ENCODE data around the gene TRO. TPM values are rescaled to one million over a fixed set of nuclear protein-coding genes. Genes with fewer than 3 reads are reported as not detected.

TRO gene
- total RNA-seq, 1 donor from 2014 or later: 11.1 TPM

DNA sequence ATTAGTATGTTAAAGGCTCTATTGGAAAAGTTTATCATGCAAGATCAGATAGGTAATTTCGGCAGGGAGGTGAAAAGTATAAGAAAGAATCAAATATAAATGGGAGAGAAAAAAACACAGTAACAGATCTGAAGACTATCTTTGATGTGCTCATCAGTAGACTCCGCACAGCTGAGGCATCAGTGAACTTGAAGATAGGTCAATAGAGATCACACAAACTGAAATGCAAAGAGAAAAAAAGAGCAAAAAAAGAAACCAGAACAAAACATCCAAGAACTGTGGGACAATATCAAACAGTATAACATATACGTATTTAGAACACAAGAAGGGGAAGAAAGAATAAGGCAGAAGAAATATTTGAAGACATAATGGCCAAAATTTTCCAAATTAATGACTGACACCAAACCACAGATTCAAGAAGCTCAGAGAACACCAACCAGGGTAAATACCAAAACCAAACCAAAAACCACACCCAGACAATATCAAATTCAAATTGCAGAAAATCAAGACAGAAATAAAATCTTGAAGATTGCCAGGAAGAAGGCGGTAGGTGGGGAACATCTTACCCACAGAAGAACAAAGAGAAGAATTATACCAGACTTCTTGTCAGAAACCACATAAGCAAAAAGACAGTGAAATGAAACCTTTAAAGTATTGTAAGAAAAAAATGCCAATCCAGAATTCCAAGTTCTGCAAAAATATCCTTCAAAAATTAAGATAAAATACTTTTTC, 44.3 kb downstream of the TRO start:
- DNase-seq (ENCODE audit: low spot score): no peak

- no peak for DNase-seq (ENCODE audit: low spot score)
Observed at GRCh38 chrX:54977387-54977786, 56.8 kb downstream of the TRO start.

DNA sequence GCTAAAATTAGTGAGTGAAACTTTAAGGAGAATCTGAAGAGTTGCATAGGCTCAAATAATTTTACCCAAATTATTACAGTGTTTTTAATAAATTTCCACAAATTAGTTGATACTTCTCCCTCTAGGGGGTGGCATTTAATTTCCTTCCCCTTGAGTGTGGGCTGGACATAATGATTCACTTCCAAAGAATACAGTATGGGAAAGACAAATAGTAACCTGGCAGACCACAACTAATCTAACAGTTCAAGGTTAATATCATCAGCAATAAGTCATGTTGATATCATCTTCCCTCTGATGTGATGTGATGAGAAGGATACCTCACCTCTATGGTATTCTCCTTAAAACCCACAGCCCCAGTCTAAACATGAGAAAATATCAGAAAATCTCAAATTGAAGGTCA, 57.8 kb downstream of the TRO start:
- no peak for DNase-seq (ENCODE audit: low spot score)

DNA sequence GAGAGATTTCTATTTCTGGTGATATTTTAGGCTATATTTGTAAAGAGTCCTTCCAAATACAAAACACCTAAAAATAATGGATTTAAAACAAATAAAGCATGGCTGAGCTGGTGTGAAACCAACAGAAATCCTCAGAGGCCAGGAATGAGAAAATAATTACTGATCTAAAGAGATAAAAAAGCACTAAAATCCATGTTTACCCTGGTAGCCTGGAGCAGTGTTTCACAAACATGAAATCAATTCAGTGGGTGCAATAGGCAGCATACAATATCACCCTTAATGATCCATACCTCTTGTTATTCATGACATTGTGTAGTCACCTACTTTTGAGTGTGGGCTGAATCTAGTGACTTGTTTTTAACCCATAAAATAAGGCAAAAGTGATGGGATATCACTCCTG, 58.8 kb downstream of the TRO start:
- DNase-seq (ENCODE audit: low spot score): no peak

- no peak for DNase-seq (ENCODE audit: low spot score)
Observed at GRCh38 chrX:54980334-54980733, 59.7 kb downstream of the TRO start.

Other genes starting within 250 kb of the TRO start
- gene ITIH6, start 122.6 kb upstream of the TRO start, total RNA-seq: not detected
- gene MAGED2, start 113.1 kb upstream of the TRO start, total RNA-seq: 145 TPM
- gene PFKFB1, start 73.4 kb downstream of the TRO start, total RNA-seq: 0.12 TPM
- 16.3 TPM for gene APEX2, start 79.5 kb downstream of the TRO start, total RNA-seq
- 0.78 TPM for gene ALAS2, start 110.2 kb downstream of the TRO start, total RNA-seq
- gene PAGE2B, start 154.2 kb downstream of the TRO start, total RNA-seq: not detected
- gene PAGE2, start 168.2 kb downstream of the TRO start, total RNA-seq: not detected

All from mucosa of gallbladder (tissue), 1 donor.